HEK293 (cell line): ENCODE data around the gene NPFF.

Source experiments
- BCL11A ChIP-seq: fragments of 450-650 bp; formaldehyde crosslinking; IDR thresholded peaks from 2 replicates; pipeline ENCODE4 v1.5.1; 2016; ENCODE audit warnings: low read depth, missing biosample characterization, missing genetic modification characterization
- ZBTB1 ChIP-seq: fragments of 450-650 bp; formaldehyde crosslinking; IDR thresholded peaks from 2 replicates; pipeline ENCODE4 v1.5.1; 2016; ENCODE audit warnings: missing biosample characterization, missing genetic modification characterization
- ZBTB7A ChIP-seq: fragments of 450-650 bp; formaldehyde crosslinking; IDR thresholded peaks from 2 replicates; pipeline ENCODE4 v1.5.1; 2016; ENCODE audit warnings: low read depth, missing biosample characterization, missing genetic modification characterization
- ZFP41 ChIP-seq: fragments of 450-650 bp; formaldehyde crosslinking; IDR thresholded peaks from 2 replicates; pipeline ENCODE4 v1.5.1; 2016; ENCODE audit warnings: missing biosample characterization, missing genetic modification characterization, borderline replicate concordance
- ZNF302 ChIP-seq: fragments of 450-650 bp; formaldehyde crosslinking; IDR thresholded peaks from 2 replicates; pipeline ENCODE4 v1.5.1; 2016; ENCODE audit warnings: missing biosample characterization, missing genetic modification characterization, low read depth
- TF ChIP-seq, protein P1 (sequence below): fragments of 450-650 bp; formaldehyde crosslinking; IDR thresholded peaks from 2 replicates; pipeline ENCODE4 v1.5.1; 2016; ENCODE audit warnings: missing biosample characterization, missing genetic modification characterization
- TF ChIP-seq, protein P2 (sequence below): fragments of 450-650 bp; formaldehyde crosslinking; IDR thresholded peaks from 2 replicates; pipeline ENCODE4 v1.5.1; 2016; ENCODE audit warnings: missing biosample characterization, missing genetic modification characterization
- TF ChIP-seq, protein P3 (sequence below): fragments of 450-650 bp; formaldehyde crosslinking; IDR thresholded peaks from 2 replicates; pipeline ENCODE4 v1.5.1; 2016; ENCODE audit warnings: missing biosample characterization, missing genetic modification characterization
- TF ChIP-seq, protein P4 (sequence below): fragments of 450-650 bp; formaldehyde crosslinking; IDR thresholded peaks from 2 replicates; pipeline ENCODE4 v1.5.1; 2016; ENCODE audit warnings: missing biosample characterization, missing genetic modification characterization, borderline replicate concordance
- TF ChIP-seq, protein P5 (sequence below): fragments of 450-650 bp; formaldehyde crosslinking; conservative IDR thresholded peaks from 2 replicates; pipeline ENCODE4 v1.5.1; 2016; ENCODE audit warnings: low read depth, missing biosample characterization, missing genetic modification characterization

DNA sequence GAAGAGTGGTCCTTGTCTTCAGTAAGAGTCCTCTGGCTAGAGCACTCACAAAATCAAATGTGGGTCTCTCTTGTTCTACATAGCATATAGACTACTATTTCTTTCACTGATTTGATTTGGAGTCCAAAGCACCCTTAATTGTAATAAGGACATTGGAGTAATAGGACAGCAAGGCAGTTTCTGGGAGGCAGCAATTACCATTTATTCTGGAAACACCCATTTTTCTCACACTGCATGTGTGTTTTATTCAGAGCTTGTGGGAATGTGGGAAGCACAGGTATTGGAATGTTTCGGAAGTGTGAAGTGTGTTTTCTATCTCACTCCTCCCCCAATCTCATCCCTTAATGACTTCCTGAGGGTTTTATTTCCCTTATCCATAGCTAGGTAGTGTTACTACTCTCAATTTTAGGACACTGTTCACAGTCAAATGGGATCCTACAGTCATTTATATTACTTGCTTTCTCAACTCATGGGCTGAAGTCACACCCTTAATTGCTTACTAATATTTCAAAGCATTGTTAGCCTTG, 35.2 kb downstream of the NPFF start:
- TF ChIP-seq, protein P1, sequence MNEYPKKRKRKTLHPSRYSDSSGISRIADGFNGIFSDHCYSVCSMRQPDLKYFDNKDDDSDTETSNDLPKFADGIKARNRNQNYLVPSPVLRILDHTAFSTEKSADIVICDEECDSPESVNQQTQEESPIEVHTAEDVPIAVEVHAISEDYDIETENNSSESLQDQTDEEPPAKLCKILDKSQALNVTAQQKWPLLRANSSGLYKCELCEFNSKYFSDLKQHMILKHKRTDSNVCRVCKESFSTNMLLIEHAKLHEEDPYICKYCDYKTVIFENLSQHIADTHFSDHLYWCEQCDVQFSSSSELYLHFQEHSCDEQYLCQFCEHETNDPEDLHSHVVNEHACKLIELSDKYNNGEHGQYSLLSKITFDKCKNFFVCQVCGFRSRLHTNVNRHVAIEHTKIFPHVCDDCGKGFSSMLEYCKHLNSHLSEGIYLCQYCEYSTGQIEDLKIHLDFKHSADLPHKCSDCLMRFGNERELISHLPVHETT (tag by site-specific recombination): no peak
- TF ChIP-seq ZBTB7A (tag by site-specific recombination) (no peak), ZFP41 (tag by site-specific recombination) (no peak), ZNF302 (tag by site-specific recombination) (no peak), BCL11A (tag by site-specific recombination) (no peak), ZBTB1 (tag by site-specific recombination) (no peak)
- TF ChIP-seq, protein P2, sequence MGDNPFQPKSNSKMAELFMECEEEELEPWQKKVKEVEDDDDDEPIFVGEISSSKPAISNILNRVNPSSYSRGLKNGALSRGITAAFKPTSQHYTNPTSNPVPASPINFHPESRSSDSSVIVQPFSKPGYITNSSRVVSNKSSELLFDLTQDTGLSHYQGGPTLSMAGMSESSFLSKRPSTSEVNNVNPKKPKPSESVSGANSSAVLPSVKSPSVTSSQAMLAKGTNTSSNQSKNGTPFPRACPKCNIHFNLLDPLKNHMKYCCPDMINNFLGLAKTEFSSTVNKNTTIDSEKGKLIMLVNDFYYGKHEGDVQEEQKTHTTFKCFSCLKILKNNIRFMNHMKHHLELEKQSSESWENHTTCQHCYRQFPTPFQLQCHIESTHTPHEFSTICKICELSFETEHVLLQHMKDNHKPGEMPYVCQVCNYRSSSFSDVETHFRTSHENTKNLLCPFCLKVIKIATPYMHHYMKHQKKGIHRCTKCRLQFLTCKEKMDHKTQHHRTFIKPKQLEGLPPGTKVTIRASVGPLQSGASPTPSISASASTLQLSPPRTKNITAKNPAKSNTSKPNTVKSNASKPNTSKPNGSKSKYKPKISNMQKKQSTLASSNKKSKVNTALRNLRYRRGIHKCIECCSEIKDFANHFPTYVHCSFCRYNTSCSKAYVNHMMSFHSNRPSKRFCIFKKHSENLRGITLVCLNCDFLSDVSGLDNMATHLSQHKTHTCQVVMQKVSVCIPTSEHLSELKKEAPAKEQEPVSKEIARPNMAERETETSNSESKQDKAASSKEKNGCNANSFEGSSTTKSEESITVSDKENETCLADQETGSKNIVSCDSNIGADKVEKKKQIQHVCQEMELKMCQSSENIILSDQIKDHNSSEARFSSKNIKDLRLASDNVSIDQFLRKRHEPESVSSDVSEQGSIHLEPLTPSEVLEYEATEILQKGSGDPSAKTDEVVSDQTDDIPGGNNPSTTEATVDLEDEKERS (tag by site-specific recombination): no peak
- TF ChIP-seq, protein P3, sequence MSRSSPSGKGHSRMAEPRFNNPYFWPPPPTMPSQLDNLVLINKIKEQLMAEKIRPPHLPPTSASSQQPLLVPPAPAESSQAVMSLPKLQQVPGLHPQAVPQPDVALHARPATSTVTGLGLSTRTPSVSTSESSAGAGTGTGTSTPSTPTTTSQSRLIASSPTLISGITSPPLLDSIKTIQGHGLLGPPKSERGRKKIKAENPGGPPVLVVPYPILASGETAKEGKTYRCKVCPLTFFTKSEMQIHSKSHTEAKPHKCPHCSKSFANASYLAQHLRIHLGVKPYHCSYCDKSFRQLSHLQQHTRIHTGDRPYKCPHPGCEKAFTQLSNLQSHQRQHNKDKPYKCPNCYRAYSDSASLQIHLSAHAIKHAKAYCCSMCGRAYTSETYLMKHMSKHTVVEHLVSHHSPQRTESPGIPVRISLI (tag by site-specific recombination): no peak
- TF ChIP-seq, protein P4, sequence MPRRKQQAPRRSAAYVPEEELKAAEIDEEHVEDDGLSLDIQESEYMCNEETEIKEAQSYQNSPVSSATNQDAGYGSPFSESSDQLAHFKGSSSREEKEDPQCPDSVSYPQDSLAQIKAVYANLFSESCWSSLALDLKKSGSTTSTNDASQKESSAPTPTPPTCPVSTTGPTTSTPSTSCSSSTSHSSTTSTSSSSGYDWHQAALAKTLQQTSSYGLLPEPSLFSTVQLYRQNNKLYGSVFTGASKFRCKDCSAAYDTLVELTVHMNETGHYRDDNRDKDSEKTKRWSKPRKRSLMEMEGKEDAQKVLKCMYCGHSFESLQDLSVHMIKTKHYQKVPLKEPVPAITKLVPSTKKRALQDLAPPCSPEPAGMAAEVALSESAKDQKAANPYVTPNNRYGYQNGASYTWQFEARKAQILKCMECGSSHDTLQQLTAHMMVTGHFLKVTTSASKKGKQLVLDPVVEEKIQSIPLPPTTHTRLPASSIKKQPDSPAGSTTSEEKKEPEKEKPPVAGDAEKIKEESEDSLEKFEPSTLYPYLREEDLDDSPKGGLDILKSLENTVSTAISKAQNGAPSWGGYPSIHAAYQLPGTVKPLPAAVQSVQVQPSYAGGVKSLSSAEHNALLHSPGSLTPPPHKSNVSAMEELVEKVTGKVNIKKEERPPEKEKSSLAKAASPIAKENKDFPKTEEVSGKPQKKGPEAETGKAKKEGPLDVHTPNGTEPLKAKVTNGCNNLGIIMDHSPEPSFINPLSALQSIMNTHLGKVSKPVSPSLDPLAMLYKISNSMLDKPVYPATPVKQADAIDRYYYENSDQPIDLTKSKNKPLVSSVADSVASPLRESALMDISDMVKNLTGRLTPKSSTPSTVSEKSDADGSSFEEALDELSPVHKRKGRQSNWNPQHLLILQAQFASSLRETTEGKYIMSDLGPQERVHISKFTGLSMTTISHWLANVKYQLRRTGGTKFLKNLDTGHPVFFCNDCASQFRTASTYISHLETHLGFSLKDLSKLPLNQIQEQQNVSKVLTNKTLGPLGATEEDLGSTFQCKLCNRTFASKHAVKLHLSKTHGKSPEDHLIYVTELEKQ (tag by site-specific recombination): no peak
- TF ChIP-seq, protein P5, sequence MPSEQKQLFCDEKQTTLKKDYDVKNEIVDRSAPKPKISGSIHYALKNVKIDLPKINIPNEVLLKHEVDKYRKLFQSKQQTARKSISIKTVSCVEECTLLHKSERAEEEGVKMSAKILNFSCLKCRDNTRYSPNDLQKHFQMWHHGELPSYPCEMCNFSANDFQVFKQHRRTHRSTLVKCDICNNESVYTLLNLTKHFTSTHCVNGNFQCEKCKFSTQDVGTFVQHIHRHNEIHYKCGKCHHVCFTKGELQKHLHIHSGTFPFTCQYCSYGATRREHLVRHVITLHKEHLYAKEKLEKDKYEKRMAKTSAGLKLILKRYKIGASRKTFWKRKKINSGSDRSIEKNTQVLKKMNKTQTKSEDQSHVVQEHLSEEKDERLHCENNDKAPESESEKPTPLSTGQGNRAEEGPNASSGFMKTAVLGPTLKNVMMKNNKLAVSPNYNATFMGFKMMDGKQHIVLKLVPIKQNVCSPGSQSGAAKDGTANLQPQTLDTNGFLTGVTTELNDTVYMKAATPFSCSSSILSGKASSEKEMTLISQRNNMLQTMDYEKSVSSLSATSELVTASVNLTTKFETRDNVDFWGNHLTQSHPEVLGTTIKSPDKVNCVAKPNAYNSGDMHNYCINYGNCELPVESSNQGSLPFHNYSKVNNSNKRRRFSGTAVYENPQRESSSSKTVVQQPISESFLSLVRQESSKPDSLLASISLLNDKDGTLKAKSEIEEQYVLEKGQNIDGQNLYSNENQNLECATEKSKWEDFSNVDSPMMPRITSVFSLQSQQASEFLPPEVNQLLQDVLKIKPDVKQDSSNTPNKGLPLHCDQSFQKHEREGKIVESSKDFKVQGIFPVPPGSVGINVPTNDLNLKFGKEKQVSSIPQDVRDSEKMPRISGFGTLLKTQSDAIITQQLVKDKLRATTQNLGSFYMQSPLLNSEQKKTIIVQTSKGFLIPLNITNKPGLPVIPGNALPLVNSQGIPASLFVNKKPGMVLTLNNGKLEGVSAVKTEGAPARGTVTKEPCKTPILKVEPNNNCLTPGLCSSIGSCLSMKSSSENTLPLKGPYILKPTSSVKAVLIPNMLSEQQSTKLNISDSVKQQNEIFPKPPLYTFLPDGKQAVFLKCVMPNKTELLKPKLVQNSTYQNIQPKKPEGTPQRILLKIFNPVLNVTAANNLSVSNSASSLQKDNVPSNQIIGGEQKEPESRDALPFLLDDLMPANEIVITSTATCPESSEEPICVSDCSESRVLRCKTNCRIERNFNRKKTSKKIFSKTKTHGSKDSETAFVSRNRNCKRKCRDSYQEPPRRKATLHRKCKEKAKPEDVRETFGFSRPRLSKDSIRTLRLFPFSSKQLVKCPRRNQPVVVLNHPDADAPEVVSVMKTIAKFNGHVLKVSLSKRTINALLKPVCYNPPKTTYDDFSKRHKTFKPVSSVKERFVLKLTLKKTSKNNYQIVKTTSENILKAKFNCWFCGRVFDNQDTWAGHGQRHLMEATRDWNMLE: no peak
